WTC11 (cell line): ENCODE measurements around the gene HILPDA.
"Not testable (repeated sequence)": the region's sequence is repeated elsewhere in the genome, so short reads cannot be mapped to it uniquely, and the experiment has no call there.

Experiments
- NFE2L1 ChIP-seq: sonication (generic); formaldehyde crosslinking; IDR thresholded peaks from 2 replicates; pipeline ENCODE4 v1.8.1; 2023; ENCODE audit warnings: missing genetic modification reagents
- OVOL2 ChIP-seq: fragments of 250-450 bp; sonication (Bioruptor Pico); IDR thresholded peaks from 2 replicates; pipeline ENCODE4 v1.9.0; 2021; ENCODE audit warnings: mild to moderate bottlenecking, borderline replicate concordance
- TEAD4 ChIP-seq: sonication (generic); formaldehyde crosslinking; IDR thresholded peaks from 2 replicates; pipeline ENCODE4 v1.8.0; 2022; ENCODE audit warnings: mild to moderate bottlenecking, missing genetic modification reagents
- ZNF232 ChIP-seq: sonication (generic); formaldehyde crosslinking; IDR thresholded peaks from 2 replicates; pipeline ENCODE4 v1.8.0; 2022; ENCODE audit warnings: mild to moderate bottlenecking, missing genetic modification reagents
- TF ChIP-seq, protein P1 (sequence below): fragments of 200-600 bp; IDR thresholded peaks from 2 replicates; pipeline ENCODE4 v1.8.0; 2022; ENCODE audit warnings: antibody characterized with exemption
- TF ChIP-seq, protein P2 (sequence below): sonication (generic); formaldehyde crosslinking; IDR thresholded peaks from 2 replicates; pipeline ENCODE4 v1.8.0; 2022; ENCODE audit warnings: missing genetic modification reagents
- TF ChIP-seq, protein P3 (sequence below): sonication (generic); formaldehyde crosslinking; IDR thresholded peaks from 2 replicates; pipeline ENCODE4 v1.8.1; 2023; ENCODE audit warnings: mild to moderate bottlenecking, moderate library complexity, missing genetic modification reagents
- TF ChIP-seq, protein P4 (sequence below): sonication (generic); formaldehyde crosslinking; conservative IDR thresholded peaks from 2 replicates; pipeline ENCODE4 v1.8.1; 2022; ENCODE audit warnings: mild to moderate bottlenecking, missing genetic modification reagents

DNA sequence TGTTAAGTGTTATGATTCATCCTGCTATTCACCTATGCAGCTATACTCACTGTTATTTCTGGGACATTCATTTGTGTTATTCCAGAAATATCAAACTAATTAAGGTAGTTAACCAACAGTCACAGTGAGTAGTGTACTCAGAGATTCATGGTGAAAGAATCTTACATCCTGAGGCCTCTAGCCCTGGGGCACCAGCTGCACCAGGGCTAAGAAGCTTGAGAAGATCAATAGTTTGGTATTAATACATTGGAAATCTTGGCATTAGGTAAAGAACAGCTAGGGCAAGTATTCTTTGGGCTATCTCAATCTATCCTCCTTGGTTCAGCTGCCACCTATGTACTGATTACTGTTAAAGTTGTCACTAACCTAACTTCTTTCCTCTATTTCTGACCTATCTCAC lies 11.2 kb downstream of the HILPDA start:
- TF ChIP-seq, protein P1, sequence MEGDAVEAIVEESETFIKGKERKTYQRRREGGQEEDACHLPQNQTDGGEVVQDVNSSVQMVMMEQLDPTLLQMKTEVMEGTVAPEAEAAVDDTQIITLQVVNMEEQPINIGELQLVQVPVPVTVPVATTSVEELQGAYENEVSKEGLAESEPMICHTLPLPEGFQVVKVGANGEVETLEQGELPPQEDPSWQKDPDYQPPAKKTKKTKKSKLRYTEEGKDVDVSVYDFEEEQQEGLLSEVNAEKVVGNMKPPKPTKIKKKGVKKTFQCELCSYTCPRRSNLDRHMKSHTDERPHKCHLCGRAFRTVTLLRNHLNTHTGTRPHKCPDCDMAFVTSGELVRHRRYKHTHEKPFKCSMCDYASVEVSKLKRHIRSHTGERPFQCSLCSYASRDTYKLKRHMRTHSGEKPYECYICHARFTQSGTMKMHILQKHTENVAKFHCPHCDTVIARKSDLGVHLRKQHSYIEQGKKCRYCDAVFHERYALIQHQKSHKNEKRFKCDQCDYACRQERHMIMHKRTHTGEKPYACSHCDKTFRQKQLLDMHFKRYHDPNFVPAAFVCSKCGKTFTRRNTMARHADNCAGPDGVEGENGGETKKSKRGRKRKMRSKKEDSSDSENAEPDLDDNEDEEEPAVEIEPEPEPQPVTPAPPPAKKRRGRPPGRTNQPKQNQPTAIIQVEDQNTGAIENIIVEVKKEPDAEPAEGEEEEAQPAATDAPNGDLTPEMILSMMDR: not testable (repeated sequence)
- TF ChIP-seq ZNF232 (CRISPR knock-in tag); OVOL2; TEAD4 (CRISPR knock-in tag); NFE2L1: not testable (repeated sequence)
- TF ChIP-seq, protein P2, sequence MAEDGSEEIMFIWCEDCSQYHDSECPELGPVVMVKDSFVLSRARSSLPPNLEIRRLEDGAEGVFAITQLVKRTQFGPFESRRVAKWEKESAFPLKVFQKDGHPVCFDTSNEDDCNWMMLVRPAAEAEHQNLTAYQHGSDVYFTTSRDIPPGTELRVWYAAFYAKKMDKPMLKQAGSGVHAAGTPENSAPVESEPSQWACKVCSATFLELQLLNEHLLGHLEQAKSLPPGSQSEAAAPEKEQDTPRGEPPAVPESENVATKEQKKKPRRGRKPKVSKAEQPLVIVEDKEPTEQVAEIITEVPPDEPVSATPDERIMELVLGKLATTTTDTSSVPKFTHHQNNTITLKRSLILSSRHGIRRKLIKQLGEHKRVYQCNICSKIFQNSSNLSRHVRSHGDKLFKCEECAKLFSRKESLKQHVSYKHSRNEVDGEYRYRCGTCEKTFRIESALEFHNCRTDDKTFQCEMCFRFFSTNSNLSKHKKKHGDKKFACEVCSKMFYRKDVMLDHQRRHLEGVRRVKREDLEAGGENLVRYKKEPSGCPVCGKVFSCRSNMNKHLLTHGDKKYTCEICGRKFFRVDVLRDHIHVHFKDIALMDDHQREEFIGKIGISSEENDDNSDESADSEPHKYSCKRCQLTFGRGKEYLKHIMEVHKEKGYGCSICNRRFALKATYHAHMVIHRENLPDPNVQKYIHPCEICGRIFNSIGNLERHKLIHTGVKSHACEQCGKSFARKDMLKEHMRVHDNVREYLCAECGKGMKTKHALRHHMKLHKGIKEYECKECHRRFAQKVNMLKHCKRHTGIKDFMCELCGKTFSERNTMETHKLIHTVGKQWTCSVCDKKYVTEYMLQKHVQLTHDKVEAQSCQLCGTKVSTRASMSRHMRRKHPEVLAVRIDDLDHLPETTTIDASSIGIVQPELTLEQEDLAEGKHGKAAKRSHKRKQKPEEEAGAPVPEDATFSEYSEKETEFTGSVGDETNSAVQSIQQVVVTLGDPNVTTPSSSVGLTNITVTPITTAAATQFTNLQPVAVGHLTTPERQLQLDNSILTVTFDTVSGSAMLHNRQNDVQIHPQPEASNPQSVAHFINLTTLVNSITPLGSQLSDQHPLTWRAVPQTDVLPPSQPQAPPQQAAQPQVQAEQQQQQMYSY: not testable (repeated sequence)
- TF ChIP-seq, protein P3, sequence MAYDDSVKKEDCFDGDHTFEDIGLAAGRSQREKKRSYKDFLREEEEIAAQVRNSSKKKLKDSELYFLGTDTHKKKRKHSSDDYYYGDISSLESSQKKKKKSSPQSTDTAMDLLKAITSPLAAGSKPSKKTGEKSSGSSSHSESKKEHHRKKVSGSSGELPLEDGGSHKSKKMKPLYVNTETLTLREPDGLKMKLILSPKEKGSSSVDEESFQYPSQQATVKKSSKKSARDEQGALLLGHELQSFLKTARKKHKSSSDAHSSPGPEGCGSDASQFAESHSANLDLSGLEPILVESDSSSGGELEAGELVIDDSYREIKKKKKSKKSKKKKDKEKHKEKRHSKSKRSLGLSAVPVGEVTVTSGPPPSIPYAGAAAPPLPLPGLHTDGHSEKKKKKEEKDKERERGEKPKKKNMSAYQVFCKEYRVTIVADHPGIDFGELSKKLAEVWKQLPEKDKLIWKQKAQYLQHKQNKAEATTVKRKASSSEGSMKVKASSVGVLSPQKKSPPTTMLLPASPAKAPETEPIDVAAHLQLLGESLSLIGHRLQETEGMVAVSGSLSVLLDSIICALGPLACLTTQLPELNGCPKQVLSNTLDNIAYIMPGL (CRISPR knock-in tag): not testable (repeated sequence)
- TF ChIP-seq, protein P4, sequence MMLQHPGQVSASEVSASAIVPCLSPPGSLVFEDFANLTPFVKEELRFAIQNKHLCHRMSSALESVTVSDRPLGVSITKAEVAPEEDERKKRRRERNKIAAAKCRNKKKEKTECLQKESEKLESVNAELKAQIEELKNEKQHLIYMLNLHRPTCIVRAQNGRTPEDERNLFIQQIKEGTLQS (CRISPR knock-in tag): not testable (repeated sequence)
